NK-92 (cell line): ENCODE measurements around the gene DDAH1.

Experiments used
- DNase-seq: peaks from one replicate; lab custom pipeline; 2025; ENCODE audit not compliant: unreplicated experiment; lab: John Stamatoyannopoulos, UW

Gene DDAH1

GRCh38 chr1:85311818-85312217, 153.1 kb downstream of the DDAH1 start:
- no peak for DNase-seq

DNA sequence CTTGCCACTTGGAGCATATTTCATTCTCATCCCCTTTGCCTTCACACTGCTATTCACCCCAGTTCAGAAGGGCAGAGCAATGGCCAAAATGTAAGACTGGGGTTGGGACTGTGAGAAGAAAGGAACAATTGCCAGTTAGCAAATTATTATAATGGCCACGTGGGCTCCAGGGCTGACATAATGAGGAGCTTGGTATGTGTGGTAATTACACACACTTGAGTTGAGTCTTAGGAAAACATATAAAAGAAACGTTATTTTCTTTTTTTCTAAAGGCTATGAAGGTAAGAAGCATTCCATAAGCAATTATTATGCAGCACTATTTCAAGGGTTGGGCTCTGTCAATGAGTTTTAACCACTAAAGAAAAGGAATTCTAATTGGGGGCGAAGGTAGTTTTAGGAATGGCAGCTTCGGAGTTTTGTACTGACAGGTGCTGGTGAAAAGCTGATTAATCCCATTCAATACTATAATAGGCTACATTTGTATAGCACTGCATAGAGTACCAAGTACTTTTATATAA, 156.1 kb downstream of the DDAH1 start:
- DNase-seq = no peak

- no peak for DNase-seq
Observed at GRCh38 chr1:85307987-85308832, 156.7 kb downstream of the DDAH1 start.

- no peak for DNase-seq
Observed at GRCh38 chr1:85306236-85306635, 158.7 kb downstream of the DDAH1 start.

DNA sequence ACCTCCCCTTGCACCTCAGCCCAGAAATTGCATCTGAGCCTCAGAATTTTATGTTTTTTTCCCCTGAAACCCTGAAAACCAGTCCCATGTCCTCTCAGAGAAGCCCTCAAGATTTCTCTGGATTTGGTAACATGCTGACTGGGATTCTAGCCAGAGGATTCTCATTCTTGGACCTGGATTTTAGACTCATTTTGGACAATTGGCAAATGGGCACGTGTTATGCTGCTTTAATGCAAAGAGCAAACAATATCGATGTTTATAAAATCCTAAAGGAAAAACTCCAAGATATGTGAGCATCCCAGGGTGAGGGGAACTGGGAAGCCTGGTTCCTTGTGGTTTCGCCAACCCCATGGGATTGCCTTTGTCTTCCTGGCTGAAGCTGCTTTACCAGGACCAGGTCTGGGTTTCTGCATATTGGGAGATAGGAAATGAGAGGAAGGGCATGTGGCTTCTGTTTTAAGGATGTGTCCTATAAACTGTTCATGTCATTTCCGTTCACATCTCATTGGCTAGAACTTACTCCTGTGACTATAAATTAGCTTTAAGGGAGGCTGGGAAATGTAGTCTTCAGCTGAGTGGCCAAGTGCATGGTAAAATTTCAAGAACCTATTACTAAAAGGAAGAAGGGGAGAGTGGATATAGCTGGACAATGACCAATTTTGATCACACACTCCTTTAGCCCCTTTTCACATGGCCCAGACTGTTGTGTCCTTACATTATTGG, 161.4 kb downstream of the DDAH1 start:
- DNase-seq = no peak

DNA sequence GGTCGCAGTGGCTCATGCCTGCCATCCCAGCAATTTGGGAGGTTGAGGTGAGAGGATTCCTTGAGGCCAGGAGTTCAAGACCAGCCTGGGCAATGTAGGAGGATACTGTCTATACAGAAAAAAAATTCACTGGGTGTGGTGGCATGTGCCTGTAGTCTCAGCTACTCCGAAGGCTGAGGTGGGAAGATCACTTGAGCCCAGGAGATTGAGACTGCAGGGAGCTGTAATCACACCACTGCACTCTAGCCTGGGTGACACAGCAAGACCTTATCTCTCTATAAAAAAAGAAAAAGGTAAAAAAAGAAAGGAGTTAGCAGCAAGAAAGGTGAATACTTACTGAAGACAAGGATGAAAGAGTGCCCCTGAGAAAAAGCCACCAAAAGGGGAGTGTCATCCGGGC, 164.8 kb downstream of the DDAH1 start:
- DNase-seq = no peak

GRCh38 chr1:85297855-85298629, 166.9 kb downstream of the DDAH1 start:
- no peak for DNase-seq

DNA sequence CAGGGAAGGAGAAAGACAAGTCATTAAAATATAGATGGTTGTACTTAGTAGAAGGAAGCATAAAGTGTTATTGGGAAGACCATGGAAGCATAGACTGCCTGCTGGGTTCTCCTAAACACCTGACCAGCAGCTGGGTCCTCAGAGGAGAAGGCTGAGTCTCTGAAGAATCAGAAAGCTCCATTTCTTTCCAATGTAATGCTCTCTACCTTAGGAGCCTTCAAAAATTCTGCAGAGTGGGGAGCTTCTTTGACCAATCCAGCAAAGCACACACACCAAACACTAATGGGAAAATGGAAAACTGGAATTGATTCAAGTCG, 167.5 kb downstream of the DDAH1 start:
- no peak for DNase-seq

DNA sequence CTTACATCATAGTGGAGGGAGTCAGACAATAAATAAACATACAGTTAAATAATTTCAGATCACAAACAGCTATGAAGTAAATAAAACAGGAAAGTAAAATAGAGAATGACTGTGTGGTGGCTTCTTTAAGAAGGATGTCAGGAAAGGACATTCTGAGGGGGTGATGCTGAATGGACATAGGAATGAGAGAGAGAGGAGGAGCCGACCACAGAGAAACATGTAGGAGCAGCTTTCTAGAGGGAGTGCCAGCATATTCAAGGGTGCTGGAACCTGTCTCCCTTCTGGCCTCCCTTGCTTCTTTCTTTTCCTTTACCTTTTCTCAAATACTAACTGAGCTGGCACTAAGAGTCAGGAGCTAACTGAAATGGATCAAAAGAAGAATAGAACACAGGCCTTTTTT, 168.0 kb downstream of the DDAH1 start:
- DNase-seq = no peak

- DNase-seq = no peak
Observed at GRCh38 chr1:85295654-85296053, 169.3 kb downstream of the DDAH1 start.

GRCh38 chr1:85295006-85295431, 169.9 kb downstream of the DDAH1 start:
- DNase-seq = no peak

DNA sequence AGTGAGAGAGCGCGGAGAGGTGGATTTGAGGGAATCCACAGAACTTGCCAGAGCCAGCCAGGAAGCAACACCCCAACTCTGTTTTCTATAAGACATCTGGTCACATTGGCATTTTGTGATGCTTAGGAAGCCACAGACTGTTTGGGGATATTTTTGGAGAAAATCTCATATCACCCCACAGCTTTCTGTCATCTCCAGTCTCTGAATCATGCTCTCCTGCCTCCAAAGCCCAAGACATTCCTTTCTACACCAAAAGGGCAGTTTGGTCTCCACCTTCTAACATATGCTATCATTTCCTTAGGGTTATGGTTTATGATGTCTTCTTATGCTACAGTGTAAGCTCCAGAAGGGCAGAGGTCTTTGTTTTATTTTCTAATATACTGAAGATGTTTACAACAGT, 174.1 kb downstream of the DDAH1 start:
- no peak for DNase-seq

DNA sequence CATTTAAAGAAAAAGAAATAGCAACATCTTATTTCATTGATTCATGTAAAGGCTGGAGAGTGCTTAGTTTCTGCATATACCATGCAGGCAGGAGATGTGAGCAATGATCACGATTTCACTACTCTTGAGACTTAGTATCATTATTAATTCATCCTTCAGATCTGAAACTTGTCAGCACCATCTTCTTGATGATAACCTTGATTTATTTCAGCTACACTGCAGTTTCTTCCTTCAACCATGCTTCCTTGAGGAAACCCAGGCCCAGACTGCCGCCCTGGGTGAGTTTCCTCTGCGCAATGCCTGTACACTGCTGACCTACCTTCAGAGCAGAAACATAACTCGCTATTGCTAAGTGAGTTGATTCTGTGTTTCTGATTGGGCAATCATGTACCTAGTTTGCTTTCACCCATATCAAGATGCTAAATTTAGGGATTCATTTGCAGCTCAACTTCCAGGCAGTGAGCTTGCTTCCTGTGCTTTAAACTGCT, 175.1 kb downstream of the DDAH1 start:
- DNase-seq = no peak

- no peak for DNase-seq
Observed at GRCh38 chr1:85289207-85289847, 175.6 kb downstream of the DDAH1 start.

DNA sequence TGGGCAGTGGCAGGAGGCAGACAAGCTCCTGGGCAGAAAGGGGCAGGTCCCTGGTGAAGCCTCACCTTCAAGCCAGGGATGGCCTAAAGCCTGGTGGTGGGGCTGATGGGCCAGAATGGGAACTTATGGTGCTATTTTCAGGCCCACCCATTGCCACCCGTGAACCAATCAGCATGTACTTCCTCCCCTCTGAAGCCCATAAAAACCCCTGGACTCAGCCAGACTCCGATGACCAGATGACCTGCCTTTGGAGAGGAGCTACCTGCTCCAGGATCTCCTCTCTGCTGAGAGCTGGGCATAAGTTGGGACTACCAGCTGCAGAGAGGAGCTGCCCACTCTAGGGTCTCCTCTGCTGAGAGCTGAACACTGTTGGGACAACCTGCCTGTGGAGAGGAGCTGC, 180.8 kb downstream of the DDAH1 start:
- no peak for DNase-seq

GRCh38 chr1:85283475-85284199, 181.3 kb downstream of the DDAH1 start:
- DNase-seq = no peak

DNA sequence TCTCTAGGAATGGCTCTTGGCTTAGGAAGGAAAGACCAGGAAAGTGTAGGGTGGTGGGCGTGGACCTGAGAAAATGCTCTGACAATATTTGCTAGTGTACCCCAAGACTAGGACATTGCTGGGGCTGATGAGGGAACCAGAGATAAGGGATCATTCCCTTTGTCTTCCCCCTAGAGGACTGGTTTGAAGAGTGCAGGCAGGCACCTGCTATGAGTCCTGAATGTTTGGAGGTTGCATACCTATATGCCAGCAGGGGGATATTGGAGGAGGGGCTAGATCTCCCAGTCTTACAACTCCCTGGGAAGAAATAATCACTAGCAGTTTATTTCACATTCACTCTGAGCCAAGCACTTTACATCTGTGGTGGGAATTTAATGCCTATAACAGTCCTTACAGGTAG, 182.5 kb downstream of the DDAH1 start:
- no peak for DNase-seq

- no peak for DNase-seq
Observed at GRCh38 chr1:85280636-85281035, 184.3 kb downstream of the DDAH1 start.

DNA sequence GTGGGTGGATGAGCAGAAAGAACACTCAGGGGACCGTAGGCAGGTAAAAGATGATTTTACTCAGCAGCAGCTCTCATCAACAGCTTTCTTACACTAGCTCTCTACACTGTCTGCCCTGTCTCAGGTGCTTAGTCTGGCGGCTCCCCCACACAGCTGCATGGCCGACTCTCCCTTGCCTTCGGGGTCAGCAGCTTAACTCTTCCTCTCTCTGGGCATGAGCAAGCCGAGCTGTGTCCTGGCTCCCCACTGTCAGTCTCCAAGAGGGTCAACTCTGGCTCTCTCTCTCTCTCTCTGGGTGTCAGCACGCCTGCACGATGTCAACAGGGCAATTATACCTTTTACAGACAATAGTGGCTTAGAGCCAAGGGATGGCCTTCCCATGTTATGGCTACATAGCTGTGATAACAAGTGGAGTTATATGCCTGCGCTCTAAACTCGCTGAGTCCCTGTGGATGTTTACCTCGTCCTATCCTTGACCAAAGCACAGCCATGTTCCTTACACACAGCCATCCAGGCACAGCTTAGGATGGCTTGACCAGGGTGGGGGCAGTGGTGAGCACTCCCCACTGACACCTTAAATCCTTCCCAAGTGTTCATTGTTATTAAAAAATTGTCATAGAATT, 185.4 kb downstream of the DDAH1 start:
- DNase-seq = no peak

DNA sequence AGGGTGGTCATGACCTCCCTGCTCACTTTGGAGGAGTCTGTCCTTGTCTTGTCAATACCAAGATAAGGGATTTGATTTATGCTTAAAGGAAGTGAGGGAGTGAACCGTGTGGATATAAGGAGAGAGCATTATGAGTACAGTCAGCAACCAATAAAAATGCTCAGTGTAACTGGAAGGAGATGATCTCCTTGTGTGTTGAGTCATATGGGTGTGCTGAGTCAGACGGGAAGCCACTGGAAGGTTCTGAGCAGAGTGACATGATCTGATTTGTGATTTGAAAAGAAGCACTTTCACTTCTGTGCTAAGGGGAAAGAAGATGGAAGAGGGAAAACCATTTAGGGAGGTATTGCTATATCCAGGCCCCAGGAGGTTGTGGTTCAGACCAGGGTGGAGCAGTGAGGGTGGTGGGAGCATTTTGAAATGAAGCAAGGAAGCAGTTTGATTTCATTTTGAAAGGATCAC, 186.1 kb downstream of the DDAH1 start:
- DNase-seq = no peak
